ENCODE results near the gene SACM1L.

Gene SACM1L

DNA sequence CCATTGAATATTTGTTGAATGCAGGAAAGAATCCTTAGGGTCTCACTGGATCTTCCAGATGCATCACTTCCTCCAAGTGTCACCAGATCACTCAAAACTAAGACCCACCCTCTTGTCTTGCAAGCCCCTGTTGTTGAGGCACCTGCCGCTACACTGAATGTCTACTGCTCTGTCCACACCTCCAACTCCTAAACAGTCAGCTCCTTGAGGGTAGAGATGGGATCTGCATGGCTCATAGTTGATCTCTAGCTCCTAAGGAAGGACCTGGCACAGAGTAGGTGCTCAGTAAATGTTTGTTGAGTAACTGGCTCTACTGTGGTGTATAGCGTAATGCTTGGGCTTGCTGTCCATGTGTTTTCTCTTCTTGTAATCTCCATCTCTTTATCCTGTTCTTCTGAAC is 98.4 kb downstream of the SACM1L start:
- DNase-seq, result no peak

DNA sequence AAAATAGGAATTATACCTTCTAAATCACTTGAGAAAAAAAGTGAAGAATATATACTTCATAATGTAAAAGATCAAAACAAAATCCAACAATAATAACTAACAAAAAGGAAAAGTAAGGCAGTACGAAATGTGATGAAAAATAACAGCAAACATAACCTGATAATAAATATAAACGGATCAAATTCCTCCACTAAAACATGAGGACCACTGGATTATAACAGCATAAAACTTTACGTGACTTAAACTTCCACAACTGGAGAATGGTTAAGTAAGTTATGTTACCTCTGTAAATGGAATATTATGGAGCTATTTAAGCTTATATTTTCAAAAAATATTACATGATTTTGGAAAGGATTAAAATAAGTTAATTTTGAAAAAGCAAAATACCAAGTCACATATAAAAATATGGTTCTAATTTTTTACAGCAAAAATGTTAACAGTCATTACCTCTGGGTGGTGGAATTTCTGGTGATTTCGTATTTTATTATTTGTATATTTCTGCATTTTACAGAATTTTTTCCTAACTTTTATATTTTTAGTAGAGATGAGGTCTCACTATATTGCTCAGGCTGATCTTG is 100.1 kb downstream of the SACM1L start:
- DNase-seq, result no peak

DNA sequence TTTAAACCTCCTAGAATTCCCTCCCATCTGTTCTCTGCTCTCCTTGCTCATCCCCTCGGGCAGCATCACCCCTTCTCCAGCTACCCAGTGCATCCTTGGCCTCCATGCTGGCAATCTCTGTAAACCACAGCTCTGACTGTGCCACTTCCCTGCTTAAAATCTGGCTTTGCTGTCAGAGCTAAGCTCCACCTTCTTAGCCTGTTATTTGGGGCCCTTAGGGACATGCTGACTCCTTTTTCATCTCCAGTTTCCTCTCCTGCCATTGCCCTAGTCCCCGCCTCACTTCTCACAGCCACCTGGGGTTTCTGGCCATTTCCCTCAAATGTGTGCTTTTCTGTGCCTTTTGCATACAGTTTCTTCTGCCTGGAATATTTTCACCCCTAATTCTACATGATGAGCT is 101.4 kb downstream of the SACM1L start:
- no peak for DNase-seq

DNA sequence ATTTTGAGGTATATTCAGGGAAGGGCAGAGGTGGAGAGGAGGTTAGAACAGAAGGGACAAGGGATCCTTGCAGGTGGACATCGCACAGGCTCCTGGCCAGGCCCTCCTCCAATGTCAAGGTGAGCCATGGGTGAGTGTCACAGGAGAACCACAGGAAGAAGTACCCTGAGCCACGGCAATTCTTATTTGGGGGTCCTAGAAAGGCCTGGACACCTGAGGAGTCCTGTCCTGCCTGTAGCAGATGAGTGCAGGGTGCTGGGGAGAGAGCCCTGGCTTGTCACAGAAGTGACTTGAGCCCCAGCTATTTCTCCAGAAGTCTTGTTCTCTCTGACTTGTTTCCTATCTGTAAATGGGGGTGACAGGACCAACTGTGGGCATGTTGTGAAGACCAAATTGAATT is 102.8 kb downstream of the SACM1L start:
- no peak for DNase-seq

DNA sequence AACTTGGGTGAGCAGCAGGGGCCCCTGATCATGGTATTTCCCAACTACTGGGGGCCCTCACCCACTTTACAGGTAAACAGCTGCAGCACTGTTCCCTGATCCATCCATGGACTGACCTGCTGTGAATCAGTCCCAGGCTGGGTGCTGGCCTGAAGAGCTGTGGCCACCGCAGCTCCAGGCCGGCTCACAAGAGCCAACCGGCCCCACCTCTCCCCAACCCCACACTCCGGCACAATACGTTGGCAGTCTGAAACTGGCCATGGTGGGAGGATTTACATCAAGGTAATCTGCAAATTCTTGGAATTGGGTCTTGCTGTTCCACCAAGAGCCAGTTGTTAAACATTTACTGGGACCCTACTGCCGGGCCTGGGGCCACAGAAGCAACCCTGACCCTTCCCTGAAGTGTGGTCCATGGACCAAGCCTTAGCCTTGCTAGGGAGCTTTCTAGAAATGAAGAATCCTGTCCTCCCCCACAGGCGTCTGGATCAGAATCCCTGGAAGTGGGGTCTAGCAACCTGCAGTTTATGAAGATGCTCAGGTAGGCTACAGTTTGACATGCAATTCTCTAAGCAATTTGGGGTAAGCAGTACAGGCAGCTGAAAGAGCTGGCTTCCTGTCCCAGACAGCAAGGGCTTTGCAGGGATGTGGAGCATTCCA is 103.4 kb downstream of the SACM1L start:
- DNase-seq, result no peak

DNA sequence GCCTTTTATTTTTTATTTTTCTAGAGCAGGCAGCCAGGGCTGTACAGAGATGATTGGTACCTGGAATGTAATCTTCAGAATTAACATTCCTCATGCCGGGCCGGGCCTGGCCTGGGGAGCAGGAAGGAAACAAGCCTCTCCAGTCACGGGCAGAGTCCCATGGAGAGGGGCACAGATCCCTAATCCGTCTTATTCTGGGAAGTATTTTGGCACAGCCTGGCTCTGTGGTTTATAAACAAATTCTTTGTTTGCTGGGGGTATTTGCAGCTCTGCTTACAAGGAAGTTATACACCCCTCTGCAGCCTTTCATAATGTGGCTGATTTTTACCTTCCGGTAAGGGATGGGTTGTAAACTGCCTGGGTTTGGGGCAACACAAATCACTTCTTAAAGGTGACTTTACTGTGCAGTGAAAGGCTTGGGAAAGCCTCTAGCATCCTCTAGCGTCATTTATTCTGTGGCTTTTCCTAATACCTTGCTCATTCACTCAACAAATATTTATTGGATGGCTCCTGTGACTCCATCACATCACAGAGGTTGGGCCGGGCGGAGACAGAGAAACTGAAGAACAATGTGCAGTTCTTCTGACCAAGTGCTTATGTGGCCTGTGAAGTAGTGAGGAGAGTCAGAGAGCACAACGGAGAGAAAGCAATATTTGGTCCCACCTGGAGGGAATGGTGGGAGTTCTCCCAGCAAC is 104.4 kb downstream of the SACM1L start:
- DNase-seq, result no peak

DNA sequence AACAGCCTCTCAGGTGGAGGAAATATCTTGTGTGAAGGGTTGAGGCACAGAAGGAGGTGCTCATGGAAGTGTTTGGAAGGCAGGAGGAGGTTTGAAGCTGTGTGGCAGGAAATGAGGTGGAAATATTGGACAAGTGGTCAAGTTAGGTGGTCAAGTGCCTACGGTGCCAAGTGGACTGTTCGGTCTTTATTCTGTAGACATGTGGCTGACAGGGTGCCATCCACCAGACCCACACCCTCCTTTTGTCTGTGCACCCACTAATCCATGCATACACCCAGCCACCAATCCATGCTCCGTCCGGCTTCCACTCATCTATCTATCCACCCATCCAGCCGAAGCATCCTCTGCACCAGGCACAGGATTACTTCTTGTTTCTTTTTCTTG is 105.0 kb downstream of the SACM1L start:
- DNase-seq, result no peak

DNA sequence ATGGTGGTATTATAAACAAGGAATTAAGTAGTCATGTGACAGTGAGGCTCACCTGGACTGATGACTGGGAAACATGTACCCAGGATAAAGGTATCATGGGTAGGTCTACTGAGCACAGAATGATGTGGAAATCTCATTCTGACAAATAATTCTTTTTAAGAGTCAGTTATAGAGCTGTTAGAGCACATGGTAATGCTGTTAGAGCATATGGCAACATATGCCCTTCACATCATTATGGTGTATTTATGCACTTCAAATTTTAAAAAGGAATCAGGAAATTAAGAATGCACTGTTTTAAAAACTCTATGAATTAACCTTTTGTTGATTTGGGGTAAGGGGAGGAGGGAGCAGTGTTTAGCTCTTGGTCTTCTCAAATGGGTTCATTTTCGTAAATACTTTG is 105.5 kb downstream of the SACM1L start:
- DNase-seq, result no peak
